H9 (cell line): ENCODE data around the gene JMJD1C. TPM values are rescaled to one million over a fixed set of nuclear protein-coding genes. Genes with fewer than 3 reads are reported as not detected.

Source experiments
- DNase-seq: peaks from one replicate; pipeline ENCODE4 v3.0.0-alpha.2; 2017
- H2AFZ ChIP-seq: one replicate; pipeline ENCODE4 v1.6.1; 2013; ENCODE audit warnings: mild to moderate bottlenecking, low read length, control low read depth, moderate library complexity
- H2AK5ac ChIP-seq: 2 replicates; pipeline ENCODE4 v1.6.1; 2013; ENCODE audit warnings: low read length, control low read depth, mixed read lengths; ENCODE audit not compliant: insufficient read length
- H2BK120ac ChIP-seq: one replicate; pipeline ENCODE4 v1.6.1; 2013; ENCODE audit warnings: low read depth, mild to moderate bottlenecking, low read length, control low read depth, inconsistent platforms; ENCODE audit not compliant: poor library complexity, severe bottlenecking
- H2BK12ac ChIP-seq: 2 replicates; pipeline ENCODE4 v1.6.1; 2013; ENCODE audit warnings: low read length, control low read depth, mixed read lengths, low read depth; ENCODE audit not compliant: insufficient read length
- H2BK15ac ChIP-seq: 2 replicates; pipeline ENCODE4 v1.6.1; 2013; ENCODE audit warnings: low read depth, low read length, control low read depth
- H2BK20ac ChIP-seq: one replicate; pipeline ENCODE4 v1.6.1; 2013; ENCODE audit warnings: low read depth, mild to moderate bottlenecking, low read length, control low read depth, inconsistent platforms; ENCODE audit not compliant: poor library complexity, severe bottlenecking
- H2BK5ac ChIP-seq: 2 replicates; pipeline ENCODE4 v1.6.1; 2013; ENCODE audit warnings: low read length, control low read depth, mixed read lengths; ENCODE audit not compliant: insufficient read length
- H3K14ac ChIP-seq: 2 replicates; pipeline ENCODE4 v1.6.1; 2013; ENCODE audit warnings: low read length, control low read depth; ENCODE audit not compliant: insufficient read depth
- H3K18ac ChIP-seq: 2 replicates; pipeline ENCODE4 v1.6.1; 2013; ENCODE audit warnings: low read depth, mild to moderate bottlenecking, mixed read lengths, low read length, control low read depth; ENCODE audit not compliant: insufficient read length
- H3K23ac ChIP-seq: 2 replicates; pipeline ENCODE4 v1.6.1; 2013; ENCODE audit warnings: low read length, control low read depth, mixed read lengths, low read depth; ENCODE audit not compliant: insufficient read length
- H3K23me2 ChIP-seq: 2 replicates; pipeline ENCODE4 v1.6.1; 2013; ENCODE audit warnings: low read depth, mild to moderate bottlenecking, mixed read lengths, low read length, control low read depth; ENCODE audit not compliant: insufficient read length, poor library complexity, severe bottlenecking
- H3K27ac ChIP-seq: 2 replicates; pipeline ENCODE4 v1.5.1; 2013; ENCODE audit warnings: low read length, control low read depth, mixed read lengths, low read depth; ENCODE audit not compliant: insufficient read length
- H3K27me3 ChIP-seq: 2 replicates; pipeline ENCODE4 v1.6.1; 2013; ENCODE audit warnings: low read length, control low read depth, inconsistent platforms; ENCODE audit not compliant: insufficient read depth
- H3K4ac ChIP-seq: 2 replicates; pipeline ENCODE4 v1.6.1; 2013; ENCODE audit warnings: low read depth, mild to moderate bottlenecking, control low read depth, inconsistent platforms, low read length, moderate library complexity
- H3K4me1 ChIP-seq: 2 replicates; pipeline ENCODE4 v1.6.1; 2013; ENCODE audit warnings: low read length, control low read depth, inconsistent platforms; ENCODE audit not compliant: insufficient read depth
- H3K4me2 ChIP-seq: 2 replicates; pipeline ENCODE4 v1.6.1; 2013; ENCODE audit warnings: low read length, control low read depth, mixed read lengths; ENCODE audit not compliant: insufficient read length, insufficient read depth
- H3K56ac ChIP-seq: 2 replicates; pipeline ENCODE4 v1.6.1; 2013; ENCODE audit warnings: low read depth, mild to moderate bottlenecking, mixed read lengths, low read length, control low read depth; ENCODE audit not compliant: insufficient read length
- H3K79me1 ChIP-seq: 2 replicates; pipeline ENCODE4 v1.6.1; 2013; ENCODE audit warnings: low read depth, mild to moderate bottlenecking, moderate library complexity, low read length, control low read depth, inconsistent platforms; ENCODE audit not compliant: insufficient read depth, poor library complexity, severe bottlenecking
- H3K79me2 ChIP-seq: 2 replicates; pipeline ENCODE4 v1.6.1; 2013; ENCODE audit warnings: low read length, control low read depth, inconsistent platforms; ENCODE audit not compliant: insufficient read depth
- H3K9ac ChIP-seq: 2 replicates; pipeline ENCODE4 v1.6.1; 2013; ENCODE audit warnings: low read length, control low read depth, mixed read lengths; ENCODE audit not compliant: insufficient read length; ENCODE audit errors: extremely low read depth
- H3K9me3 ChIP-seq: one replicate; pipeline ENCODE4 v1.6.1; 2013; ENCODE audit warnings: low read depth, low read length, inconsistent platforms; ENCODE audit not compliant: control insufficient read depth
- H3T11ph ChIP-seq: one replicate; pipeline ENCODE4 v1.6.1; 2013; ENCODE audit warnings: mild to moderate bottlenecking, low read length, control low read depth, inconsistent platforms
- H4K20me1 ChIP-seq: one replicate; pipeline ENCODE4 v1.6.1; 2013; ENCODE audit not compliant: control insufficient read depth, insufficient read length, insufficient read depth
- H4K5ac ChIP-seq: 2 replicates; pipeline ENCODE4 v1.6.1; 2013; ENCODE audit warnings: low read depth, mild to moderate bottlenecking, mixed read lengths, low read length, control low read depth; ENCODE audit not compliant: insufficient read length
- H4K8ac ChIP-seq: replicated peaks from 2 replicates; pipeline ENCODE4 v1.6.1; 2013; ENCODE audit warnings: low read length, control low read depth, mixed read lengths, low read depth; ENCODE audit not compliant: insufficient read length
- H4K91ac ChIP-seq: 2 replicates; pipeline ENCODE4 v1.6.1; 2013; ENCODE audit warnings: low read depth, mild to moderate bottlenecking, moderate library complexity, mixed read lengths, low read length, control low read depth; ENCODE audit not compliant: insufficient read length
- H3K27ac Mint-ChIP-seq, 3 experiments: 2 replicates in 2 of 3; 3 replicates in 1 of 3; pipeline ENCODE4 v1.8.0; 2020 to 2021; ENCODE audit warnings: mixed read lengths in 3 of 3, mild to moderate bottlenecking in 1 of 3, moderate library complexity in 1 of 3
- H3K27me3 Mint-ChIP-seq: 2 replicates; pipeline ENCODE4 v1.8.0; 2021; ENCODE audit warnings: low read depth, mild to moderate bottlenecking, moderate library complexity, mixed read lengths
- H3K36me3 Mint-ChIP-seq, 3 experiments: 2 replicates in 2 of 3; 3 replicates in 1 of 3; pipeline ENCODE4 v1.8.0; 2020 to 2021; ENCODE audit warnings: low read depth in 3 of 3, mixed read lengths in 3 of 3; ENCODE audit not compliant: insufficient read depth in 1 of 3
- H3K4me1 Mint-ChIP-seq, 2 experiments: 2 replicates each; pipeline ENCODE4 v1.8.0; 2020; ENCODE audit warnings: mixed read lengths in 2 of 2
- H3K4me3 Mint-ChIP-seq, 2 experiments: 2 replicates in 1 of 2; 3 replicates in 1 of 2; pipeline ENCODE4 v1.8.0; 2020 to 2021; ENCODE audit warnings: mild to moderate bottlenecking in 2 of 2, mixed read lengths in 2 of 2, moderate library complexity in 1 of 2
- H3K9me3 Mint-ChIP-seq, 2 experiments: 2 replicates in 1 of 2; 3 replicates in 1 of 2; pipeline ENCODE4 v1.8.0; 2020; ENCODE audit warnings: mild to moderate bottlenecking in 2 of 2, mixed read lengths in 2 of 2, moderate library complexity in 1 of 2
- total RNA-seq: library from RNA; stranded (reverse); gene quantifications from 2 replicates; pipeline ENCODE4 v1.2.1, GENCODE V29; 2021
- TF ChIP-seq, protein P1 (sequence below): fragments of 200-600 bp; sonication (generic); conservative IDR thresholded peaks from 3 replicates; pipeline ENCODE4 v1.8.0; 2021; ENCODE audit warnings: antibody characterized with exemption, mild to moderate bottlenecking

The JMJD1C gene
- total RNA-seq, 1 experiment from 2014 or later = 200 TPM

DNA sequence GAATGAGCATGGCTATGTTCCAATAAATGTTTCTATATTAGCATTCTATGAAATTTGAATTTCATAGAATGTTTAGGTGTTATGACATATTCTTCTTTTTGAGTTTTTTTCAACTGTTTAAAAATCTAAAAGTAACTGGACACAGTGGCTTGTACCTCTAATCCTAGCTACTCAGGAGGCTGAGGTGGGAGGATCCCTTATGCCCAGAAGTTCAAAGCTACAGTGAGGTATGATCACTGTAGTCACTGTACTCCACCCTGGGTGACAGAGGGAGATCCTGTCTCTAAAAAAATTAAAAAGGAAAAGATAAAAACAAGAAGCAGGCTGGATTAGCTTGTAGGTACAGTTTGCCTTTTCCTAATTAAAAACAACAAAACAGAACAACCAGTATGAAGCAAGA is 237.5 kb downstream of the JMJD1C start:
- Mint-ChIP-seq H3K27me3 (no peaks in the 10 kb centered on the region), H3K4me3 (no peak overlapping the region), H3K36me3 (peaks cover 3 to 20% (median 13%) of the 10 kb centered on the region in 3 experiments; a peak in 6 of 7 replicates), H3K4me1 (peaks cover 16 to 21% of the 10 kb centered on the region in 2 experiments), H3K27ac (no peak overlapping the region), H3K9me3 (no peaks in the 10 kb centered on the region)
- peaks cover 59% of the 10 kb centered on the region; the same call in 1 of the 2 replicates for H3K79me2 ChIP-seq
- TF ChIP-seq, protein P1, sequence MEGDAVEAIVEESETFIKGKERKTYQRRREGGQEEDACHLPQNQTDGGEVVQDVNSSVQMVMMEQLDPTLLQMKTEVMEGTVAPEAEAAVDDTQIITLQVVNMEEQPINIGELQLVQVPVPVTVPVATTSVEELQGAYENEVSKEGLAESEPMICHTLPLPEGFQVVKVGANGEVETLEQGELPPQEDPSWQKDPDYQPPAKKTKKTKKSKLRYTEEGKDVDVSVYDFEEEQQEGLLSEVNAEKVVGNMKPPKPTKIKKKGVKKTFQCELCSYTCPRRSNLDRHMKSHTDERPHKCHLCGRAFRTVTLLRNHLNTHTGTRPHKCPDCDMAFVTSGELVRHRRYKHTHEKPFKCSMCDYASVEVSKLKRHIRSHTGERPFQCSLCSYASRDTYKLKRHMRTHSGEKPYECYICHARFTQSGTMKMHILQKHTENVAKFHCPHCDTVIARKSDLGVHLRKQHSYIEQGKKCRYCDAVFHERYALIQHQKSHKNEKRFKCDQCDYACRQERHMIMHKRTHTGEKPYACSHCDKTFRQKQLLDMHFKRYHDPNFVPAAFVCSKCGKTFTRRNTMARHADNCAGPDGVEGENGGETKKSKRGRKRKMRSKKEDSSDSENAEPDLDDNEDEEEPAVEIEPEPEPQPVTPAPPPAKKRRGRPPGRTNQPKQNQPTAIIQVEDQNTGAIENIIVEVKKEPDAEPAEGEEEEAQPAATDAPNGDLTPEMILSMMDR = no peak
- H2BK5ac ChIP-seq = no peak overlapping the region
- H3K9ac ChIP-seq = no peak overlapping the region
- H3K27me3 ChIP-seq = no peaks in the 10 kb centered on the region
- no peak overlapping the region for H2BK15ac ChIP-seq
- no peak overlapping the region for H2BK12ac ChIP-seq
- H3T11ph ChIP-seq = no peak overlapping the region
- no peak overlapping the region for H2AK5ac ChIP-seq
- no peak overlapping the region for H3K27ac ChIP-seq
- H4K5ac ChIP-seq = no peak overlapping the region
- no peak overlapping the region for H3K4ac ChIP-seq
- H3K23ac ChIP-seq = no peak overlapping the region
- H3K14ac ChIP-seq = no peak overlapping the region
- H3K23me2 ChIP-seq = no peaks in the 10 kb centered on the region
- no peak overlapping the region for H3K4me2 ChIP-seq
- H4K8ac ChIP-seq = no peak overlapping the region
- H3K79me1 ChIP-seq = peaks cover 2% of the 10 kb centered on the region
- H2BK120ac ChIP-seq = no peak overlapping the region
- H3K9me3 ChIP-seq = no peaks in the 10 kb centered on the region
- H3K18ac ChIP-seq = no peak overlapping the region
- no peaks in the 10 kb centered on the region for H4K20me1 ChIP-seq
- H3K4me1 ChIP-seq = no peaks in the 10 kb centered on the region; the same call in 1 of the 2 replicates
- no peak overlapping the region for H2AFZ ChIP-seq
- no peak for DNase-seq
- no peak overlapping the region for H2BK20ac ChIP-seq
- H3K56ac ChIP-seq = no peak overlapping the region
- H4K91ac ChIP-seq = no peak overlapping the region
